Gastroesophageal sphincter (tissue), 4 donors: ENCODE measurements around the gene BRS3. TPM values are rescaled to one million over a fixed set of nuclear protein-coding genes. Genes with fewer than 3 reads are reported as not detected.

Experiments
- ATAC-seq: fragments of 150-250 bp; one replicate; pipeline ENCODE4 v1.9.1; 2016; ENCODE audit warnings: mild to moderate bottlenecking, moderate library complexity
- H3K27ac ChIP-seq, 4 donors: fragments of 200-600 bp; sonication (generic) in 3 of 4; 1 replicate in 3 of 4; 2 replicates in 1 of 4; pipeline ENCODE4 v1.5.1; 2016 to 2019
- H3K27me3 ChIP-seq: fragments of 200-600 bp; sonication (generic); one replicate; pipeline ENCODE4 v1.5.1; 2019
- H3K36me3 ChIP-seq, 2 donors: fragments of 200-600 bp; sonication (generic); one replicate each; pipeline ENCODE4 v1.5.1; 2019; ENCODE audit warnings: control low read depth in 1 of 2
- H3K4me1 ChIP-seq, 3 donors: fragments of 200-600 bp; sonication (generic); 1 replicate in 2 of 3; 2 replicates in 1 of 3; pipeline ENCODE4 v1.5.1; 2016 to 2019; ENCODE audit warnings: control low read depth in 2 of 3
- H3K4me3 ChIP-seq, 2 donors: fragments of 200-600 bp; sonication (generic); one replicate each; pipeline ENCODE4 v1.5.1; 2019; ENCODE audit warnings: mild to moderate bottlenecking in 1 of 2, moderate library complexity in 1 of 2
- H3K9me3 ChIP-seq, 3 donors: fragments of 200-600 bp; sonication (generic); one replicate each; pipeline ENCODE4 v1.5.1; 2017 to 2019; ENCODE audit warnings: control low read depth in 2 of 3
- EP300 ChIP-seq: sonication (generic); formaldehyde crosslinking; IDR thresholded peaks from one replicate; pipeline ENCODE4 v1.6.1; 2017; ENCODE audit warnings: antibody characterized with exemption, mild to moderate bottlenecking
- POLR2A ChIP-seq, 2 donors: fragments of 450-650 bp; IDR thresholded peaks; one replicate each; pipeline ENCODE4 v1.6.1; 2017; ENCODE audit warnings: antibody characterized with exemption in 2 of 2, mild to moderate bottlenecking in 2 of 2, moderate library complexity in 1 of 2
- POLR2AphosphoS5 ChIP-seq: sonication (generic); formaldehyde crosslinking; IDR thresholded peaks from one replicate; pipeline ENCODE4 v1.6.1; 2017; ENCODE audit warnings: antibody characterized with exemption
- WGBS, 2 donors: methylation state at CpG; one replicate each; pipeline ENCODE4 v1.1.5; 2018; ENCODE audit warnings: low coverage in 1 of 2; 5-methylcytosine and 5-hydroxymethylcytosine counted together
- total RNA-seq, 4 donors: library from RNA; depleted of rRNA; stranded (reverse); fragments of >200 nt; gene quantifications; one replicate each; pipeline ENCODE4 v1.1.0, GENCODE V29; 2016
- TF ChIP-seq, protein P1 (sequence below), 4 experiments: fragments of 200-600 bp in 2 of 4; fragments of 450-650 bp in 2 of 4; sonication (generic) in 1 of 4; IDR thresholded peaks; one replicate each; pipeline ENCODE4 v1.5.1; 2017 to 2019; ENCODE audit warnings: antibody characterized with exemption in 4 of 4, mild to moderate bottlenecking in 2 of 4, moderate library complexity in 2 of 4

The BRS3 gene
- total RNA-seq, 4 donors from 2014 or later = not detected

DNA sequence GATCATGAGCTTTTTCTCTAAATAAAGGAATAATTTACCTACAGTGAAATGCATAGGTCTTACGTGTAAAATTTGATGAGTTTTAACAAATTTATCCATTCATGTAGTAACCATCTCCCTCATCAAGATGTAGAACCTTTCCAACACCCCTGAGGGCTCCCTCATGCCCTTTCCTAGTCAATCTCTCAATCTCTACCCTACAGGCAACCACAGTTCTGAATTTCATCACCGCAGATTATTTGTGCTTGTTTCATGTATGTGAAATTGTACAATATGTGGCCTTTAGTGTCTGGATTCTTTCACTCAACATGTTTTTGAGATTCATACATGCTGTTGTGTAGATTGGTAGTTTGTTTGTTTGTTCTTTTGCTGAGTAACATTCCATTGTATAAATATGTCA is 46.4 kb downstream of the BRS3 start:
- no peaks in the 10 kb centered on the region for H3K4me1 ChIP-seq
- no peaks in the 10 kb centered on the region for H3K27me3 ChIP-seq
- ATAC-seq = no peak
- WGBS, 2 donors = 79 to 95% methylated on average over 2 of the region's 2 CpGs
- H3K27ac ChIP-seq = no peak overlapping the region
- H3K9me3 ChIP-seq = no peaks in the 10 kb centered on the region
- no peak overlapping the region for H3K4me3 ChIP-seq
- H3K36me3 ChIP-seq = no peaks in the 10 kb centered on the region
- TF ChIP-seq POLR2A (IDR thresholded peaks at IDR 0.05) (no peak), POLR2AphosphoS5 (no peak), EP300 (no peak)
- TF ChIP-seq, protein P1, sequence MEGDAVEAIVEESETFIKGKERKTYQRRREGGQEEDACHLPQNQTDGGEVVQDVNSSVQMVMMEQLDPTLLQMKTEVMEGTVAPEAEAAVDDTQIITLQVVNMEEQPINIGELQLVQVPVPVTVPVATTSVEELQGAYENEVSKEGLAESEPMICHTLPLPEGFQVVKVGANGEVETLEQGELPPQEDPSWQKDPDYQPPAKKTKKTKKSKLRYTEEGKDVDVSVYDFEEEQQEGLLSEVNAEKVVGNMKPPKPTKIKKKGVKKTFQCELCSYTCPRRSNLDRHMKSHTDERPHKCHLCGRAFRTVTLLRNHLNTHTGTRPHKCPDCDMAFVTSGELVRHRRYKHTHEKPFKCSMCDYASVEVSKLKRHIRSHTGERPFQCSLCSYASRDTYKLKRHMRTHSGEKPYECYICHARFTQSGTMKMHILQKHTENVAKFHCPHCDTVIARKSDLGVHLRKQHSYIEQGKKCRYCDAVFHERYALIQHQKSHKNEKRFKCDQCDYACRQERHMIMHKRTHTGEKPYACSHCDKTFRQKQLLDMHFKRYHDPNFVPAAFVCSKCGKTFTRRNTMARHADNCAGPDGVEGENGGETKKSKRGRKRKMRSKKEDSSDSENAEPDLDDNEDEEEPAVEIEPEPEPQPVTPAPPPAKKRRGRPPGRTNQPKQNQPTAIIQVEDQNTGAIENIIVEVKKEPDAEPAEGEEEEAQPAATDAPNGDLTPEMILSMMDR (IDR thresholded peaks at IDR 0.05) = no peak

DNA sequence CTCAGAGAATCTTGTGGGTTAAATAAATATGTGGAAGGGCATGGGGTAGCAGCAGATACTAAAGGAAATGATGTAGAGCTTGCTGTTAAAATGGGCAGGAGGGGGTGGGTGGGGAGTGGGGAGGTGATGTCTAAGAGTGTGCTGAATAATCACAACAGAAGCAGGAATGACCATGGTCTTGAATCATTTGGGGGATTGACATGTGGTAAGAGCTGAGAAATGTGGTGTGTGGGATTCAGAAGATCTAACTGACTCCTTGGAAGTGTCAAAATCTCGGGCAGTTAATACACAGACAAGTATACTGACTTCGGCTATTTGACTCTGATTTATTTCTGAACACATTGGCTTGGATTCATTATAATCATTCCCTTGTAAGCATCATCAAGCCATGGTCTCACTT is 51.1 kb downstream of the BRS3 start:
- Histone ChIP-seq H3K36me3 (no peaks in the 10 kb centered on the region), H3K27ac (no peak overlapping the region), H3K9me3 (no peaks in the 10 kb centered on the region), H3K4me1 (no peaks in the 10 kb centered on the region), H3K27me3 (no peaks in the 10 kb centered on the region), H3K4me3 (no peak overlapping the region)
- TF ChIP-seq, protein P1 (IDR thresholded peaks at IDR 0.05) = no peak
- no peak for TF ChIP-seq POLR2A (IDR thresholded peaks at IDR 0.05)
- no peak for TF ChIP-seq EP300
- no peak for TF ChIP-seq POLR2AphosphoS5
- ATAC-seq = no peak
- WGBS, 2 donors = 45 to 61% methylated on average over 2 of the region's 2 CpGs

DNA sequence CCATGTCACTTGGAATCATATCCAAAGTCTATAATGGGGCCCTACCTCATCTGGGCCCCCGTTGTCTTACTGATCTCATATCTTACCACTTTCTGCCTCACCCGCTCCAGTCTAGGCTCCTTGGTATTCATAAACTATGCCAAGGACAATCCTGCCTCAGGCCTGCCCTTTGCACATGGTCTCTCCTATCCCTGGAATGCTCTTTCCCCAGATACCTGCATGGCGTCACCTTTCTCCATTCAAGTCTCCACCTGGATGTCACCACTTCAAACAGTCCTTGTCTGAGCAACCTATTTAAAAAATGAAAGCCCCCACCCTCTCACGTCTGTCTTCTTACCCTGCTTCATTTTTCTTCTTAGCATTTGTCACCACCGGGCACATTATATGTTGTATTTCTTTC is 52.5 kb downstream of the BRS3 start:
- TF ChIP-seq, protein P1 (IDR thresholded peaks at IDR 0.05) = no peak
- TF ChIP-seq POLR2A (IDR thresholded peaks at IDR 0.05) = no peak
- TF ChIP-seq EP300 = no peak
- no peak for TF ChIP-seq POLR2AphosphoS5
- H3K36me3 ChIP-seq = no peaks in the 10 kb centered on the region
- WGBS, 2 donors = 68 to 100% methylated on average over 3 to 5 of the region's 5 CpGs
- H3K9me3 ChIP-seq = no peaks in the 10 kb centered on the region
- H3K27ac ChIP-seq = no peak overlapping the region
- no peak overlapping the region for H3K4me3 ChIP-seq
- no peak for ATAC-seq
- no peaks in the 10 kb centered on the region for H3K27me3 ChIP-seq
- H3K4me1 ChIP-seq = no peaks in the 10 kb centered on the region

DNA sequence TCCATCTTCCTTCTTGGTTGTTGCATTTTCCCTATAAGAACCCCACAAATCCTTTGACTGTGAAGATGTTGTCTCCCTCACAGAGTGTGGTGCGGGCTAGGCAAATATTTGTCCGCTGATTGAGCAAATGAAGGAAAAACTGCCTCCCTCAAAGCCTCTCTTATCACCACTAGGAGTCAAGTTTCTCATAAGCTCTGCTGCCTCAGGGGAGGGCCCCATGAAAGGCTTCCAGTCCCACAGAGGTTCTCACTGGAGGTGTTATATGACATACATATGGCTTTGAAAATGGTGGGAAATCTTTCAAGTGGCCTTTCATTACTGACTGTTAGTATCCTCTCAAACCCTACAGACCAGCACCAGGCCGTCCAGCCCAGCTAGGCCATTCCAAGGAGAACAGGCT is 53.5 kb downstream of the BRS3 start:
- no peak for ATAC-seq
- Histone ChIP-seq H3K4me1 (no peaks in the 10 kb centered on the region), H3K9me3 (no peaks in the 10 kb centered on the region), H3K27me3 (no peaks in the 10 kb centered on the region), H3K36me3 (no peaks in the 10 kb centered on the region), H3K27ac (no peak overlapping the region), H3K4me3 (no peak overlapping the region)
- 80% methylated on average over 2 of the region's 3 CpGs; no CpG with 5 or more reads in 1 of the 2 donors for WGBS, 2 donors
- TF ChIP-seq POLR2A (IDR thresholded peaks at IDR 0.05) (no peak), POLR2AphosphoS5 (no peak), EP300 (no peak)
- TF ChIP-seq, protein P1 (IDR thresholded peaks at IDR 0.05) = no peak

DNA sequence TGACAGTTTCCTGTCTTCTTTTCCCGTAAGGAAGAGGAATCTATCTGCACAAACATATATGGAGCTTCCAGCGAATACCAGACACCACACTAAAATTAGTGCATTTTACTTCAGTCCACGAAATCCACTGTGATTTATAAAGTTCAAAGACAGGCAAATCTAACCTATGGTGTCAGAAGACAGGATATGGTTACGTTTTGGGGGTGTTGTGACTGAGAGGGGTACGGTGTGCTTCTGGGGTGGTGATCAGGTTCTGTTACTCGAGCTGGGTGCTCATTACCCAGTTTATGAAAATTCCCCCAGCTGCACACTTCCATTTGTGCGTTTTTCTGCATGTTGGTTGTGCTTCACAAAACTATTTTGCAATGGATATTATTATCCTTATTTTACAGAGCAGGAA is 54.5 kb downstream of the BRS3 start:
- no peak for ATAC-seq
- no peak overlapping the region for H3K27ac ChIP-seq
- TF ChIP-seq EP300 = no peak
- TF ChIP-seq, protein P1 (IDR thresholded peaks at IDR 0.05) = no peak
- no peak for TF ChIP-seq POLR2A (IDR thresholded peaks at IDR 0.05)
- TF ChIP-seq POLR2AphosphoS5 = no peak
- H3K4me3 ChIP-seq = no peak overlapping the region
- H3K4me1 ChIP-seq = no peaks in the 10 kb centered on the region
- no peaks in the 10 kb centered on the region for H3K27me3 ChIP-seq
- no peaks in the 10 kb centered on the region for H3K9me3 ChIP-seq
- no peaks in the 10 kb centered on the region for H3K36me3 ChIP-seq
- WGBS, 2 donors = 47 to 71% methylated on average over 6 to 7 of the region's 7 CpGs

Other genes starting within 250 kb of the BRS3 start
- gene MAP7D3, start 236.5 kb upstream of the BRS3 start, total RNA-seq = 10 to 100 TPM; 17.1 to 30.5 (median 23.0) TPM
- 1 to 10 TPM in 1 of 4 donors, under 1 TPM in 2, not detected in 1; 0.04 to 3.2 (median 0.16) TPM for gene ADGRG4, start 187.0 kb upstream of the BRS3 start, total RNA-seq
- 10 to 100 TPM; 62.1 to 76.5 (median 69.4) TPM for gene HTATSF1, start 9.6 kb downstream of the BRS3 start, total RNA-seq
- under 1 TPM in 1 of 4 donors, not detected in 3; 0.87 TPM for gene VGLL1, start 44.3 kb downstream of the BRS3 start, total RNA-seq
- under 1 TPM in 2 of 4 donors, not detected in 2; 0.15 to 0.40 TPM for gene CD40LG, start 160.2 kb downstream of the BRS3 start, total RNA-seq